B cell (primary cell): Measurements from ENCODE around the gene PI4K2B. TPM values are rescaled to one million over a fixed set of nuclear protein-coding genes. Genes with fewer than 3 reads are reported as not detected.

Experiments
- polyA plus RNA-seq: library from polyadenylated mRNA; depleted of rRNA; stranded (reverse); fragments of >200 nt; gene quantifications from 2 replicates; pipeline ENCODE4 v1.2.3, GENCODE V29; 2012
- small RNA-seq: library from RNA; depleted of rRNA; stranded (forward); fragments of <200 nt; gene quantifications from one replicate; pipeline ENCODE3, GENCODE V24; 2012; ENCODE audit warnings: low replicate concordance, low read depth; ENCODE audit not compliant: insufficient read length
- total RNA-seq, 2 donors: library from RNA; stranded (reverse); fragments of 120-200 nt in 1 of 2; gene quantifications; 1 replicate in 1 of 2; 2 replicates in 1 of 2; pipeline versions ENCODE4 v1.2.3 to v1.2.4, GENCODE V29; 2013 to 2022

The PI4K2B gene
- total and polyA plus RNA-seq, 2 donors (not counting 1 experiment from before 2014, with no cell fraction given) = 3.8 to 13.7 TPM

Small RNA genes within 50 kb of the gene (small RNA-seq; reads per million reads assigned to genes)
- gene RF00004 = not detected

Other genes starting within 250 kb of the PI4K2B start
- gene LGI2, start 203.1 kb upstream of the PI4K2B start, total RNA-seq = not detected in 2 replicates
- gene LGI2, start 203.1 kb upstream of the PI4K2B start, polyA plus RNA-seq = not detected in 2 replicates
- gene SEPSECS, start 73.6 kb upstream of the PI4K2B start, total RNA-seq = 16.3 and 17.0 TPM in 2 replicates
- gene SEPSECS, start 73.6 kb upstream of the PI4K2B start, polyA plus RNA-seq = 6.2 and 7.0 TPM in 2 replicates
- gene ZCCHC4, start 78.7 kb downstream of the PI4K2B start, total RNA-seq = 19.5 and 22.4 TPM in 2 replicates
- gene ZCCHC4, start 78.7 kb downstream of the PI4K2B start, polyA plus RNA-seq = 6.5 and 8.3 TPM in 2 replicates
- 52.6 and 62.5 TPM in 2 replicates for gene ANAPC4, start 143.2 kb downstream of the PI4K2B start, total RNA-seq
- gene ANAPC4, start 143.2 kb downstream of the PI4K2B start, polyA plus RNA-seq = 18.4 and 32.3 TPM in 2 replicates